PFSK-1 (cell line): ENCODE data around the gene BRK1.

ENCODE experiments used
- FOXP2 ChIP-seq: optimal IDR thresholded peaks from 2 replicates; pipeline ENCODE3; 2011; ENCODE audit warnings: borderline replicate concordance, control low read depth, inconsistent platforms; ENCODE audit not compliant: insufficient read depth; ENCODE audit errors: extremely low read length, extremely low read depth
- POLR2AphosphoS5 ChIP-seq: IDR thresholded peaks from 2 replicates; pipeline ENCODE4 v1.6.1; 2012; ENCODE audit warnings: low read depth, mild to moderate bottlenecking, control low read depth, low read length, moderate library complexity
- SIN3A ChIP-seq: IDR thresholded peaks from 2 replicates; pipeline ENCODE4 v1.6.1; 2012; ENCODE audit warnings: mild to moderate bottlenecking, low read length, moderate library complexity, borderline replicate concordance; ENCODE audit not compliant: insufficient read depth
- TAF1 ChIP-seq: IDR thresholded peaks from 2 replicates; pipeline ENCODE4 v1.6.1; 2012; ENCODE audit warnings: low read length, control low read depth, borderline replicate concordance; ENCODE audit not compliant: insufficient read depth
- TF ChIP-seq, protein P1 (sequence below), 2 experiments: IDR thresholded peaks; 2 replicates each; pipeline versions ENCODE4 v1.6.1 to v1.8.0; 2011 to 2012; ENCODE audit warnings: low read depth in 2 of 2, low read length in 2 of 2, control low read depth in 1 of 2, inconsistent platforms in 1 of 2, mild to moderate bottlenecking in 1 of 2, moderate library complexity in 1 of 2; ENCODE audit not compliant: insufficient read depth in 1 of 2

Gene BRK1

DNA sequence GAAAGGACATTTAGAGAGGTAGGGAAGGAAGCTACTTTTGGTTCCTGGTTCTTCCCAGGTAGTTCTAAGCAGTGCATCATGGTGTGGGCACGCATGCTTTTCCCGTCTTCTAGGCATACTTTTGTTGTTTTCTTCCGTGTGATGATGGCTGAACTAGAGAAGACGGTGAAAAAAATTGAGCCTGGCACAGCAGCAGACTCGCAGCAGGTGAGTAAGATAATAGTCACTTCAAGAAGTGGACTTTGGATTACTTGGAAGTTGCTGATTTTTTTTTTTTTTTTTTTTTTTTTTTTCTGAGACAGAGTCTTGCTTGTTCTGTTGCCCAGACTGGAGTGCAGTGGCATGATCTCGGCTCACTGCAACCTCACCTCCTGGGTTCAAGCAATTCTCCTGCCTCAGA, 25.3 kb upstream of the BRK1 start:
- TF ChIP-seq FOXP2: no peak
- no peak for TF ChIP-seq TAF1
- TF ChIP-seq POLR2AphosphoS5: no peak
- no peak for TF ChIP-seq SIN3A
- TF ChIP-seq, protein P1, sequence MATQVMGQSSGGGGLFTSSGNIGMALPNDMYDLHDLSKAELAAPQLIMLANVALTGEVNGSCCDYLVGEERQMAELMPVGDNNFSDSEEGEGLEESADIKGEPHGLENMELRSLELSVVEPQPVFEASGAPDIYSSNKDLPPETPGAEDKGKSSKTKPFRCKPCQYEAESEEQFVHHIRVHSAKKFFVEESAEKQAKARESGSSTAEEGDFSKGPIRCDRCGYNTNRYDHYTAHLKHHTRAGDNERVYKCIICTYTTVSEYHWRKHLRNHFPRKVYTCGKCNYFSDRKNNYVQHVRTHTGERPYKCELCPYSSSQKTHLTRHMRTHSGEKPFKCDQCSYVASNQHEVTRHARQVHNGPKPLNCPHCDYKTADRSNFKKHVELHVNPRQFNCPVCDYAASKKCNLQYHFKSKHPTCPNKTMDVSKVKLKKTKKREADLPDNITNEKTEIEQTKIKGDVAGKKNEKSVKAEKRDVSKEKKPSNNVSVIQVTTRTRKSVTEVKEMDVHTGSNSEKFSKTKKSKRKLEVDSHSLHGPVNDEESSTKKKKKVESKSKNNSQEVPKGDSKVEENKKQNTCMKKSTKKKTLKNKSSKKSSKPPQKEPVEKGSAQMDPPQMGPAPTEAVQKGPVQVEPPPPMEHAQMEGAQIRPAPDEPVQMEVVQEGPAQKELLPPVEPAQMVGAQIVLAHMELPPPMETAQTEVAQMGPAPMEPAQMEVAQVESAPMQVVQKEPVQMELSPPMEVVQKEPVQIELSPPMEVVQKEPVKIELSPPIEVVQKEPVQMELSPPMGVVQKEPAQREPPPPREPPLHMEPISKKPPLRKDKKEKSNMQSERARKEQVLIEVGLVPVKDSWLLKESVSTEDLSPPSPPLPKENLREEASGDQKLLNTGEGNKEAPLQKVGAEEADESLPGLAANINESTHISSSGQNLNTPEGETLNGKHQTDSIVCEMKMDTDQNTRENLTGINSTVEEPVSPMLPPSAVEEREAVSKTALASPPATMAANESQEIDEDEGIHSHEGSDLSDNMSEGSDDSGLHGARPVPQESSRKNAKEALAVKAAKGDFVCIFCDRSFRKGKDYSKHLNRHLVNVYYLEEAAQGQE (IDR thresholded peaks at IDR 0.05; ENCODE audit: insufficient read depth in 1 of 2, low read depth in 2 of 2, low read length in 2 of 2): no peak

DNA sequence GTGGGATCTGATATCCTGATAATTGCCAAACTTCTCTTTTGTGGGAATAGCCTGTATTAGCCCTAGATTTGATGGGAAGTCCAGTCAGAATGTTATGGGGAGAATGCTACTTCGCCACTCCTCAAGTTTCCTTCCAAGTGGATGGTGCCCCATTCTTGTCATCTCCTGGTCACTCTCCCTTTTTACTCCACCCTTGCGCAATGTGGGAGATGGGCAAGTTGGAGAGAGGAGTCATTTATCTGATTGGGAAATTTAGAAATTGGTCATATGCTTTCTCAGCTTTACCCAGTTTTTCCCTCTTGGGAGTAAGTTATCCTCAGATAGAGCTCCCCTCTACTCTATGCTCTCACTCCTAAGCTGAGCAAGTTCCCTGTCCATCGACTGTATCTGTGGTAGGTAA, 21.8 kb upstream of the BRK1 start:
- no peak for TF ChIP-seq POLR2AphosphoS5
- no peak for TF ChIP-seq TAF1
- no peak for TF ChIP-seq SIN3A
- TF ChIP-seq, protein P1 (IDR thresholded peaks at IDR 0.05; ENCODE audit: insufficient read depth in 1 of 2, low read depth in 2 of 2, low read length in 2 of 2): no peak
- no peak for TF ChIP-seq FOXP2

DNA sequence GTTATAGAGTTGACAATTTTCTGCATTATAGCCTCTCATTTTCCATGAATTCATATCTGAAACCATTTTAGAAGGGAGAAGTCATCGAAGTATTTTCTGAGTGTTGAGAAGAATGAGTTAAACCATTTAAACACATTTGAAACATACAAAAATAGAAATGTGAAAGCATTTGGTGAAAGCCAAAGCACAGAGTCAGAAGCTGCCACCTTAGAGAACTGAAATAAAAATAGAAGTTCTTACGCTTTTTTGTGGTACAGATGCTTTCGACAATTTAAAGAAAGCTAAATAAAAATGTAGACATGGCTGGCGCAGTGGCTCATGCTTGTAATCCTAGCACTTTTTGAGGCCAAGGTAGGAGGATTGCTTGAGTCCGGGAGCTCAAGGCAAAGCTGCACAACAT, 16.4 kb upstream of the BRK1 start:
- TF ChIP-seq, protein P1 (IDR thresholded peaks at IDR 0.05; ENCODE audit: insufficient read depth in 1 of 2, low read depth in 2 of 2, low read length in 2 of 2): no peak

DNA sequence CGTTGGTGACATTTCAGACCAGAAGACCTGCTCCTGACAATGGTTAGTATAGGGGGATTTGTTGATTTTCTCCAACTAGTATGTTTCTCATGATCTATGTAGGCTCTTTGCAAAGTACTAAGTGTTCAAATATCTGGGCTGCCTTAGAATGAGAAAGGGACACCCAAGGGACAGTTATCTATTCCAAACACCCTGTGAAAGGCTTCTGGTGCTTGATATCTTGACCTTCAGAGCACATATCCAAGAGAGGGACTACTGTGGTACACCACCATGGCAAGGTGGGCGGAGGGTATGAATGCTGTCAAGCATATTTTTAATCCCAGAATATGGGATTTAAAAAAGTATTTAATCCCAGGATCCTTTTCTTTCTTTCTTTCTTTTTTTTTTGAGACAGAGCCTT, 8.6 kb upstream of the BRK1 start:
- no peak for TF ChIP-seq SIN3A
- no peak for TF ChIP-seq POLR2AphosphoS5
- TF ChIP-seq TAF1: no peak
- TF ChIP-seq, protein P1 (IDR thresholded peaks at IDR 0.05; ENCODE audit: insufficient read depth in 1 of 2, low read depth in 2 of 2, low read length in 2 of 2): no peak
- TF ChIP-seq FOXP2: no peak

DNA sequence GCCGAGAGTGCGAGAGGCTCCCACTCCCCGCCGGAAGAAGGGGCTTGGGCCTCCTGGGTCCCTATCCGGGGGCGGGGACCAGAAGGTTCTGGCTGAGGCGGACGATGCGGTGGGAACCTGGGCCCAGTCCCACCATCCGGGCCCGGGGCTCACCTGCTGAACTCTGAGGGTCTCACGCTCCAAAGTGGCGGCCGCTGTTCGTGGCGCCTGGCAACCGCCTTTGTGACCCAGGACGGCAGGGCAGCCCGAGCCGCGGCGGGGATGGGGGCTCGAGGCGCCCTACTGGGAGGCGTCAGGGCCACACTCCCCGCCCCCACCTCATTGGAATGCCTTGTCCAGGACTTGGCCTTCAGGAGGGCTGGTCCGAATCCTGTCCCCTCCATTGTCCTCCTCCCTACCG, 7.4 kb upstream of the BRK1 start, which contains the start of gene FANCD2OS:
Gene FANCD2OS, minus strand, starts transcription at position 165 of the 400 bp plus-strand sequence. CDS start 3,481 bp downstream, outside the sequence.
- TF ChIP-seq FOXP2: no peak
- no peak for TF ChIP-seq SIN3A
- TF ChIP-seq POLR2AphosphoS5: no peak
- TF ChIP-seq TAF1: no peak
- TF ChIP-seq, protein P1 (IDR thresholded peaks at IDR 0.05; ENCODE audit: insufficient read depth in 1 of 2, low read depth in 2 of 2, low read length in 2 of 2): no peak
